HCT116 (cell line): ENCODE results near the gene GSG1L. TPM values are rescaled to one million over a fixed set of nuclear protein-coding genes. Genes with fewer than 3 reads are reported as not detected.

Source experiments
- ATAC-seq: fragments of 200-7000 bp; cut with Tn5 transposase; 2 replicates; pipeline ENCODE4 v1.9.1; 2020; ENCODE audit warnings: mild to moderate bottlenecking, moderate library complexity
- BruUV-seq: library from RNA; stranded (reverse); fragments of 400-500 nt; replicated peaks from 2 replicates; lab custom pipeline; 2021; lab: Mats Ljungman, UMichigan
- CTCF ChIA-PET: fragments of 300-600 bp; sonication (Branson Sonifier 250); formaldehyde crosslinking; loops from one replicate; lab custom pipeline; 2021; ENCODE audit warnings: antibody characterized with exemption; lab: Charles Lee
- POLR2A ChIA-PET: fragments of 300-600, 350-600 bp; sonication (Branson Sonifier 250); formaldehyde crosslinking; loops from one replicate; lab custom pipeline; 2021; ENCODE audit warnings: antibody characterized with exemption; lab: Charles Lee
- RAD21 ChIA-PET, 2 experiments: fragments of 300-600 bp; sonication (Branson Sonifier 250); formaldehyde crosslinking; loops; one replicate each; lab custom pipeline; 2023; ENCODE audit warnings: low total read pairs in 2 of 2; ENCODE audit not compliant: uncharacterized antibody in 2 of 2, unreplicated experiment in 2 of 2, low non-redundant PET in 1 of 2; lab: Charles Lee
- DNase-seq: peaks from one replicate; pipeline ENCODE4 v3.0.0-alpha.2; 2010; ENCODE audit warnings: low read depth, low spot score
- H2AFZ ChIP-seq: fragments of 200-600 bp; shearing (Covaris generic), sonication (generic); 2 replicates; pipeline ENCODE4 v1.6.1; 2017; ENCODE audit warnings: low read depth, mixed run types, mixed read lengths, antibody characterized with exemption, low read length; ENCODE audit not compliant: poor library complexity, severe bottlenecking
- H3K27ac ChIP-seq: 2 replicates; pipeline ENCODE4 v1.5.1; 2012; ENCODE audit warnings: low read depth, low read length
- H3K27me3 ChIP-seq: fragments of 200-600 bp; sonication (generic); 2 replicates; pipeline ENCODE4 v1.6.1; 2016; ENCODE audit warnings: mixed run types, low read length, mixed read lengths; ENCODE audit not compliant: insufficient read depth
- H3K36me3 ChIP-seq, 2 experiments: fragments of 200-500 bp in 1 of 2; fragments of 200-600 bp in 1 of 2; sonication (Bioruptor generic) in 1 of 2; sonication (generic) in 1 of 2; 2 replicates each; pipeline versions ENCODE4 v1.5.1 to v1.6.1; 2014 to 2016; ENCODE audit warnings: low read length in 2 of 2, inconsistent platforms in 1 of 2, mixed read lengths in 1 of 2, mixed run types in 1 of 2; ENCODE audit not compliant: insufficient read depth in 2 of 2, control insufficient read depth in 1 of 2
- H3K4me1 ChIP-seq, 2 experiments: fragments of 200-600 bp in 1 of 2; sonication (generic) in 1 of 2; 2 replicates each; pipeline versions ENCODE4 v1.5.1 to v1.6.1; 2012 to 2017; ENCODE audit warnings: low read length in 2 of 2, inconsistent platforms in 1 of 2, mild to moderate bottlenecking in 1 of 2, mixed read lengths in 1 of 2, mixed run types in 1 of 2, moderate library complexity in 1 of 2; ENCODE audit not compliant: insufficient read depth in 2 of 2, control insufficient read depth in 1 of 2
- H3K4me2 ChIP-seq: fragments of 200-600 bp; sonication (generic); 2 replicates; pipeline ENCODE4 v1.6.1; 2017; ENCODE audit warnings: mixed run types, low read length, mixed read lengths
- H3K4me3 ChIP-seq, 2 experiments: fragments of 200-600 bp in 1 of 2; sonication (generic) in 1 of 2; replicated peaks in 1 of 2; 2 replicates each; pipeline ENCODE4 v1.5.1; 2011 to 2016; ENCODE audit warnings: low read length in 2 of 2, control low read depth in 1 of 2, low read depth in 1 of 2, mild to moderate bottlenecking in 1 of 2, mixed read lengths in 1 of 2, mixed run types in 1 of 2
- H3K79me2 ChIP-seq: fragments of 200-600 bp; sonication (generic); 2 replicates; pipeline ENCODE4 v1.6.1; 2017; ENCODE audit warnings: mild to moderate bottlenecking, mixed run types, low read length, moderate library complexity, mixed read lengths; ENCODE audit not compliant: insufficient read depth
- H3K9ac ChIP-seq: fragments of 200-600 bp; sonication (generic); 2 replicates; pipeline ENCODE4 v1.6.1; 2016; ENCODE audit warnings: low read length, mixed read lengths
- H3K9me2 ChIP-seq: fragments of 200-600 bp; sonication (generic), shearing (Covaris generic); 2 replicates; pipeline ENCODE4 v1.6.1; 2017; ENCODE audit warnings: mixed run types, mild to moderate bottlenecking, moderate library complexity; ENCODE audit not compliant: insufficient read depth
- H3K9me3 ChIP-seq, 2 experiments: fragments of 200-500 bp in 1 of 2; fragments of 200-600 bp in 1 of 2; sonication (Bioruptor generic) in 1 of 2; sonication (generic) in 1 of 2; 2 replicates each; pipeline ENCODE4 v1.6.1; 2014 to 2017; ENCODE audit warnings: low read length in 2 of 2, mixed read lengths in 2 of 2, inconsistent platforms in 1 of 2, low read depth in 1 of 2, mild to moderate bottlenecking in 1 of 2, mixed run types in 1 of 2, moderate library complexity in 1 of 2; ENCODE audit not compliant: control insufficient read depth in 1 of 2, insufficient read depth in 1 of 2
- H4K20me1 ChIP-seq: fragments of 200-600 bp; sonication (generic), shearing (Covaris generic); 2 replicates; pipeline ENCODE4 v1.6.1; 2017; ENCODE audit warnings: mixed run types, mild to moderate bottlenecking, moderate library complexity; ENCODE audit not compliant: insufficient read depth
- CBX3 ChIP-seq: IDR thresholded peaks from 2 replicates; pipeline ENCODE4 v1.6.1; 2012; ENCODE audit warnings: low read depth
- CEBPB ChIP-seq: IDR thresholded peaks from 2 replicates; pipeline ENCODE4 v1.6.1; 2012; ENCODE audit warnings: low read depth
- EGR1 ChIP-seq: IDR thresholded peaks from 2 replicates; pipeline ENCODE4 v1.6.1; 2012; ENCODE audit warnings: low read depth
- ELF1 ChIP-seq: IDR thresholded peaks from 2 replicates; pipeline ENCODE4 v1.6.1; 2012; ENCODE audit warnings: low read depth, borderline replicate concordance
- EZH2 ChIP-seq: fragments of 200-600 bp; sonication (generic); IDR thresholded peaks from 2 replicates; pipeline ENCODE4 v1.6.1; 2017; ENCODE audit warnings: antibody characterized with exemption, mixed run types
- EZH2phosphoT487 ChIP-seq: fragments of 200-600 bp; IDR thresholded peaks from 2 replicates; pipeline ENCODE4 v1.6.1; 2018; ENCODE audit warnings: antibody characterized with exemption, borderline replicate concordance
- FOSL1 ChIP-seq: IDR thresholded peaks from 2 replicates; pipeline ENCODE4 v1.6.1; 2012; ENCODE audit warnings: low read depth
- JUND ChIP-seq: IDR thresholded peaks from 2 replicates; pipeline ENCODE4 v1.6.1; 2012
- POLR2AphosphoS5 ChIP-seq: IDR thresholded peaks from 2 replicates; pipeline ENCODE4 v1.6.1; 2011; ENCODE audit warnings: mild to moderate bottlenecking, low read depth, low read length, moderate library complexity
- RAD21 ChIP-seq: IDR thresholded peaks from 2 replicates; pipeline ENCODE4 v1.6.1; 2012; ENCODE audit warnings: low read depth, mild to moderate bottlenecking
- TCF7L2 ChIP-seq: IDR thresholded peaks from 2 replicates; pipeline ENCODE4 v1.7.0; 2011; ENCODE audit warnings: borderline replicate concordance, inconsistent platforms; ENCODE audit not compliant: insufficient read depth, insufficient read length; ENCODE audit errors: extremely low read depth
- YY1 ChIP-seq: IDR thresholded peaks from 2 replicates; pipeline ENCODE4 v1.6.1; 2011; ENCODE audit warnings: low read length, low read depth, moderate library complexity, mild to moderate bottlenecking; ENCODE audit not compliant: insufficient replicate concordance; ENCODE audit errors: extremely low read depth
- ZFX ChIP-seq: fragments of 450-650 bp; IDR thresholded peaks from 2 replicates; pipeline ENCODE4 v1.6.1; 2017
- ZNF274 ChIP-seq: fragments of 200-500 bp; sonication (Bioruptor generic); IDR thresholded peaks from 2 replicates; pipeline ENCODE4 v1.6.1; 2014; ENCODE audit warnings: mild to moderate bottlenecking, low read depth, low read length, inconsistent platforms
- intact Hi-C: fragments of 100-400 bp; cut with micrococcal nuclease; formaldehyde crosslinking; loops from 2 replicates; pipeline ENCODE4 v1.10.0; 2022
- total RNA-seq: library from RNA; stranded (reverse); gene quantifications from one replicate; pipeline ENCODE4 v1.2.1, GENCODE V29; 2021; ENCODE audit not compliant: unreplicated experiment
- TF ChIP-seq, protein P1 (sequence below): IDR thresholded peaks from 2 replicates; pipeline ENCODE4 v1.6.1; 2011; ENCODE audit warnings: mild to moderate bottlenecking, low read length, moderate library complexity; ENCODE audit not compliant: insufficient replicate concordance; ENCODE audit errors: extremely low read depth
- TF ChIP-seq, protein P2 (sequence below): IDR thresholded peaks from 2 replicates; pipeline ENCODE4 v1.6.1; 2012
- TF ChIP-seq, protein P3 (sequence below): IDR thresholded peaks from 2 replicates; pipeline ENCODE4 v1.6.1; 2012
- TF ChIP-seq, protein P4 (sequence below), 3 experiments: fragments of 200-600 bp in 1 of 3; sonication (generic) in 1 of 3; IDR thresholded peaks in 2 of 3; conservative IDR thresholded peaks in 1 of 3; 2 replicates each; pipeline ENCODE4 v1.5.1; 2012 to 2017; ENCODE audit warnings: low read depth in 2 of 3, low read length in 2 of 3, antibody characterized with exemption in 1 of 3, borderline replicate concordance in 1 of 3, control low read depth in 1 of 3, mild to moderate bottlenecking in 1 of 3, mixed read lengths in 1 of 3, mixed run types in 1 of 3, moderate library complexity in 1 of 3; ENCODE audit not compliant: insufficient read depth in 1 of 3

The GSG1L gene
- total RNA-seq, 1 experiment from 2014 or later: not detected

DNA sequence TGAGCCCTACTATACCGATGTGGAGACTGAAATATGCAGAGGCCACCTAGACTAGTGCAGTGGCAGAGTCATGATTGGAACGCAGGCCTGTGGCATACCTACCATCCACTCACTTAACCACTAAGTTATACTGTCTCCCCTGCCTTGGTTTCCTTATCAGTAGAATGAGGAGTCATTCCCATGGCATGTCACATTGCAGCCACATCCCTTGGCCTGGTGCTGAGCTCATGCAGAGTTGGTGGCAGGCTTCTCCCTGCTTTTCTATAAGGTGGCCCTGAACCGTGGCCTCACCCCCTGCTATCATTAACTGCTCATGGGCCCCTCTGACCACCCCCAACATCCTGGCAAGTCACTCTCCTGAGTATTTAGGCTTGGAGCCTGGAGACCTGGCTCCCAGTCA lies 301.1 kb downstream of the GSG1L start:
- Histone ChIP-seq H3K79me2 (no peaks in the 10 kb centered on the region), H3K36me3 (no peaks in the 10 kb centered on the region), H3K27me3 (no peaks in the 10 kb centered on the region), H3K9me2 (no peaks in the 10 kb centered on the region), H3K9ac (no peak overlapping the region), H3K9me3 (no peaks in the 10 kb centered on the region), H3K4me2 (peak overlapping the region; percentile 40), H4K20me1 (no peaks in the 10 kb centered on the region), H3K4me1 (peaks cover 6 to 31% of the 10 kb centered on the region in 2 experiments), H2AFZ (no peak overlapping the region), H3K4me3 (no peak overlapping the region), H3K27ac (no peak overlapping the region)
- ChIA-PET CTCF (no interaction called here), RAD21 (no interaction called here), POLR2A (no interaction called here)
- intact Hi-C loops: no loop called here
- ATAC-seq (peak; percentile 78), DNase-seq (peak; percentile 24)
- no TSS peak for BruUV-seq
- TF ChIP-seq CBX3 (0 out of 2 replicates have a peak, but pooled peaks have one; percentile 27), ELF1 (no peak), JUND (peak; percentile 10; the same call in 1 of the 2 replicates)
- TF ChIP-seq, all 23 proteins: peak for 2

DNA sequence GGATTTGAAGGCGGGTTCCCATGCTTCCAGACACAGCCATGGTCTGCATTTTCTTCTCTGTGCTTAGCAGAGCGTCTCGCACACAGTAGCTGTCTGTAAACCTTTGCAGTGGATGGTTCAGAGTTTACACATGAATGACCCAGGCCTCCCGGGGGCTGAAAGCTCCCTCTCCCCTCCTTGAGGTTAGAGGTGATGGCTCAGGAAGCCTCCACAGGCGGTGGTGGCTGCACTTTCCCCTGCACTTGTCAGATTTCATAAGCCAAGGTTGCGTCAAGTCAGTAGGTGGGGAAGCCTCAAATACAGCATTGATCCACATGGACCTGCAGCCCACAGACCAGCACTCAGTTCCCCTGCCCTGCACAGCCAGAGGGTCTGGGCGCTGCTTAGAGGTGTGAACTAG lies 301.7 kb downstream of the GSG1L start:
- Histone ChIP-seq H3K36me3 (no peaks in the 10 kb centered on the region), H2AFZ (no peak overlapping the region), H3K9me3 (no peaks in the 10 kb centered on the region), H3K4me2 (0 out of 2 replicates have a peak overlapping the region, but pooled peaks have one; percentile 40), H3K9ac (no peak overlapping the region), H3K79me2 (no peaks in the 10 kb centered on the region), H3K9me2 (no peaks in the 10 kb centered on the region), H4K20me1 (no peaks in the 10 kb centered on the region), H3K4me1 (peaks cover 6 to 31% of the 10 kb centered on the region in 2 experiments), H3K27ac (no peak overlapping the region), H3K4me3 (no peak overlapping the region), H3K27me3 (no peaks in the 10 kb centered on the region)
- no TSS peak for BruUV-seq
- DNase-seq (no peak), ATAC-seq (peak; percentile 8; the same call in 1 of the 2 replicates)
- ChIA-PET RAD21 (no interaction called here), CTCF (no interaction called here), POLR2A (no interaction called here)
- intact Hi-C loops: no loop called here
- TF ChIP-seq, protein P1, sequence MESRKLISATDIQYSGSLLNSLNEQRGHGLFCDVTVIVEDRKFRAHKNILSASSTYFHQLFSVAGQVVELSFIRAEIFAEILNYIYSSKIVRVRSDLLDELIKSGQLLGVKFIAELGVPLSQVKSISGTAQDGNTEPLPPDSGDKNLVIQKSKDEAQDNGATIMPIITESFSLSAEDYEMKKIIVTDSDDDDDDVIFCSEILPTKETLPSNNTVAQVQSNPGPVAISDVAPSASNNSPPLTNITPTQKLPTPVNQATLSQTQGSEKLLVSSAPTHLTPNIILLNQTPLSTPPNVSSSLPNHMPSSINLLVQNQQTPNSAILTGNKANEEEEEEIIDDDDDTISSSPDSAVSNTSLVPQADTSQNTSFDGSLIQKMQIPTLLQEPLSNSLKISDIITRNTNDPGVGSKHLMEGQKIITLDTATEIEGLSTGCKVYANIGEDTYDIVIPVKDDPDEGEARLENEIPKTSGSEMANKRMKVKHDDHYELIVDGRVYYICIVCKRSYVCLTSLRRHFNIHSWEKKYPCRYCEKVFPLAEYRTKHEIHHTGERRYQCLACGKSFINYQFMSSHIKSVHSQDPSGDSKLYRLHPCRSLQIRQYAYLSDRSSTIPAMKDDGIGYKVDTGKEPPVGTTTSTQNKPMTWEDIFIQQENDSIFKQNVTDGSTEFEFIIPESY: no peak
- TF ChIP-seq EGR1 (no peak), CBX3 (no peak), POLR2AphosphoS5 (no peak), ZNF274 (no peak), EZH2phosphoT487 (no peak), RAD21 (no peak), FOSL1 (no peak), EZH2 (no peak), ZFX (no peak), CEBPB (no peak), TCF7L2 (no peak), YY1 (no peak)
- TF ChIP-seq, protein P2, sequence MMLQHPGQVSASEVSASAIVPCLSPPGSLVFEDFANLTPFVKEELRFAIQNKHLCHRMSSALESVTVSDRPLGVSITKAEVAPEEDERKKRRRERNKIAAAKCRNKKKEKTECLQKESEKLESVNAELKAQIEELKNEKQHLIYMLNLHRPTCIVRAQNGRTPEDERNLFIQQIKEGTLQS: no peak
- TF ChIP-seq, protein P3, sequence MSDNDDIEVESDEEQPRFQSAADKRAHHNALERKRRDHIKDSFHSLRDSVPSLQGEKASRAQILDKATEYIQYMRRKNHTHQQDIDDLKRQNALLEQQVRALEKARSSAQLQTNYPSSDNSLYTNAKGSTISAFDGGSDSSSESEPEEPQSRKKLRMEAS: no peak
- TF ChIP-seq, protein P4, sequence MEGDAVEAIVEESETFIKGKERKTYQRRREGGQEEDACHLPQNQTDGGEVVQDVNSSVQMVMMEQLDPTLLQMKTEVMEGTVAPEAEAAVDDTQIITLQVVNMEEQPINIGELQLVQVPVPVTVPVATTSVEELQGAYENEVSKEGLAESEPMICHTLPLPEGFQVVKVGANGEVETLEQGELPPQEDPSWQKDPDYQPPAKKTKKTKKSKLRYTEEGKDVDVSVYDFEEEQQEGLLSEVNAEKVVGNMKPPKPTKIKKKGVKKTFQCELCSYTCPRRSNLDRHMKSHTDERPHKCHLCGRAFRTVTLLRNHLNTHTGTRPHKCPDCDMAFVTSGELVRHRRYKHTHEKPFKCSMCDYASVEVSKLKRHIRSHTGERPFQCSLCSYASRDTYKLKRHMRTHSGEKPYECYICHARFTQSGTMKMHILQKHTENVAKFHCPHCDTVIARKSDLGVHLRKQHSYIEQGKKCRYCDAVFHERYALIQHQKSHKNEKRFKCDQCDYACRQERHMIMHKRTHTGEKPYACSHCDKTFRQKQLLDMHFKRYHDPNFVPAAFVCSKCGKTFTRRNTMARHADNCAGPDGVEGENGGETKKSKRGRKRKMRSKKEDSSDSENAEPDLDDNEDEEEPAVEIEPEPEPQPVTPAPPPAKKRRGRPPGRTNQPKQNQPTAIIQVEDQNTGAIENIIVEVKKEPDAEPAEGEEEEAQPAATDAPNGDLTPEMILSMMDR (IDR thresholded peaks at IDR 0.05 in 2 of 3, conservative IDR thresholded peaks at IDR 0.05 in 1 of 3; ENCODE audit: borderline replicate concordance in 1 of 3, insufficient read depth in 1 of 3, low read depth in 2 of 3, low read length in 2 of 3): no peak
